Measurements from ENCODE around the gene MTG1. TPM values are rescaled to one million over a fixed set of nuclear protein-coding genes. Genes with fewer than 3 reads are reported as not detected.
A peak's percentile ranks its signal among the peaks of the same experiment; 100 is the strongest.

Gene MTG1
- total and polyA plus RNA-seq, 10 of the 15 experiments (the other 5 are each of a cell fraction or from before 2014, with no cell fraction given) = 6.2 to 104 (median 62.5) TPM

DNA sequence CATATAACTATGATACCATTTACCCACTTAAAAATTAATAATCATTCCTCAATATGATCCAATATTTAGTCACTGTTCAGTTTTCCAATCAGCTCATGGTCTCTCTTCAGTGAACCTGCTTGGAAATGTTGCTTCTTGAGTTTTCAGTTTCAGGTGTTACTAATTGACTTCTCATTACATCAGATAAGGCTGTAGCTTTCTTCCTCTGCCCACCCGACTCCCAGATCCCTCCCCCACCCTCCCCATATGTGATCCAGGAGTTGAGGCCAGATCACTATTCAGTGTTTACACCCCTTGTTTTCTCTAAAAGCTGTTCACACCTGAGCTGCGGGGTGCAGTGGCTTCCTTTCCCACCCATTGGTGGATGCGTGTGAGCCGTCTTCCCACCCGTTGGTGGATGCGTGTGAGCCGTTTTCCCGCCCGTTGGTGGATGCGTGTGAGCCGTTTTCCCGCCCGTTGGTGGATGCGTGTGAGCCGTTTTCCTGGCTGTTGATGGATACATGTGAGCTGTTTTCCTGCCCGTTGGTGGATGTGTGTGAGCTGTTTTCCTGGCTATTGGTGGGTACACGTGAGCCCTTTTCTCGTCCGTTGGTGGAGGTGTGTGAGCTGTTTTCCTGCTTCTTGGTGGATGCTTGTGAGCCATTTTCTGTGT, 3.2 kb upstream of the MTG1 start:
- peak in 1 of 2 experiments; percentile 10; a peak in 1 of 4 replicates for TF ChIP-seq IKZF2 (IDR thresholded peaks at IDR 0.05)
- TF ChIP-seq MTA2 (IDR thresholded peaks at IDR 0.05; ENCODE audit: low read depth) = 0 out of 2 replicates have a peak, but pooled peaks have one; percentile 14
- TF ChIP-seq EGR1 (IDR thresholded peaks at IDR 0.05; ENCODE audit: borderline replicate concordance in 1 of 2, low read depth in 2 of 2, low read length in 2 of 2) = no peak
- TF ChIP-seq IKZF1 (conservative IDR thresholded peaks at IDR 0.05) = no peak; the same call in 1 of the 2 replicates
- TF ChIP-seq, protein P1, sequence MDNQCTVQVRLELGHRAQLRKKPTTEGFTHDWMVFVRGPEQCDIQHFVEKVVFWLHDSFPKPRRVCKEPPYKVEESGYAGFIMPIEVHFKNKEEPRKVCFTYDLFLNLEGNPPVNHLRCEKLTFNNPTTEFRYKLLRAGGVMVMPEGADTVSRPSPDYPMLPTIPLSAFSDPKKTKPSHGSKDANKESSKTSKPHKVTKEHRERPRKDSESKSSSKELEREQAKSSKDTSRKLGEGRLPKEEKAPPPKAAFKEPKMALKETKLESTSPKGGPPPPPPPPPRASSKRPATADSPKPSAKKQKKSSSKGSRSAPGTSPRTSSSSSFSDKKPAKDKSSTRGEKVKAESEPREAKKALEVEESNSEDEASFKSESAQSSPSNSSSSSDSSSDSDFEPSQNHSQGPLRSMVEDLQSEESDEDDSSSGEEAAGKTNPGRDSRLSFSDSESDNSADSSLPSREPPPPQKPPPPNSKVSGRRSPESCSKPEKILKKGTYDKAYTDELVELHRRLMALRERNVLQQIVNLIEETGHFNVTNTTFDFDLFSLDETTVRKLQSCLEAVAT (IDR thresholded peaks at IDR 0.05) = peak; percentile 54; the same call in 1 of the 2 replicates
- peak; percentile 6; the same call in 1 of the 2 replicates for TF ChIP-seq MTA3 (IDR thresholded peaks at IDR 0.05; ENCODE audit: borderline replicate concordance, low read length)
- TF ChIP-seq NFIC (IDR thresholded peaks at IDR 0.05; ENCODE audit: low read depth, low read length) = no peak
- no peak for TF ChIP-seq SMARCA5 (IDR thresholded peaks at IDR 0.05)
- Histone ChIP-seq H3K36me3 (ENCODE audit: control insufficient read depth in 2 of 2, insufficient read depth in 2 of 2, low read length in 1 of 2) (no peaks in the 10 kb centered on the region), H3K4me2 (ENCODE audit: control insufficient read depth, insufficient read depth) (peak overlapping the region; percentile 96), H3K4me1 (ENCODE audit: control insufficient read depth, insufficient read depth, low read length) (peaks cover 40% of the 10 kb centered on the region), H3K27ac (ENCODE audit: control insufficient read depth, insufficient read depth) (peak overlapping the region; percentile 92), H3K4me3 (peak overlapping the region; percentile 78), H3K79me2 (ENCODE audit: control insufficient read depth, insufficient read depth, low read length) (peaks cover 20% of the 10 kb centered on the region), H3K9me3 (replicated peaks; ENCODE audit: control insufficient read depth, insufficient read depth, low read length) (no peaks in the 10 kb centered on the region), H3K27me3 (replicated peaks in 1 of 2; ENCODE audit: control insufficient read depth in 2 of 2, insufficient read depth in 2 of 2, low read length in 1 of 2) (no peaks in the 10 kb centered on the region), H2AFZ (ENCODE audit: control insufficient read depth, low read depth, low read length) (no peak overlapping the region), H3K9ac (ENCODE audit: control insufficient read depth, insufficient read depth, low read length) (peak overlapping the region; percentile 70; the same call in 1 of the 2 replicates), H4K20me1 (ENCODE audit: control insufficient read depth, insufficient read depth) (no peaks in the 10 kb centered on the region)
- ChIA-PET RAD21 (ENCODE audit: unreplicated experiment) (interaction anchor here (1.9 to 3.0 kb wide), 5 partner anchors 11 to 61 kb away, joined by 7 to 16 read pairs (median 11); partner anchors contain the start of genes ECHS1 and PAOX), POLR2A (interaction anchor here (0.6 to 4.5 kb wide), 10 partner anchors 10 to 819 kb away, joined by 3 to 31 read pairs (median 4); partner anchors contain the start of genes ECHS1 and PAOX), CTCF (interaction anchor here (0.8 to 1.9 kb wide), 5 partner anchors 48 to 116 kb away, joined by 3 to 6 read pairs (median 3); no protein-coding TSS in a partner anchor), SMC1A (ENCODE audit: uncharacterized antibody, unreplicated experiment) (interaction anchor here (1.0 to 4.5 kb wide), 9 partner anchors 11 to 115 kb away, joined by 3 to 21 read pairs (median 4); partner anchors contain the start of genes ECHS1 and FUOM)
- in situ Hi-C loops (cut with MboI) (no loop called here), intact Hi-C loops (cut with micrococcal nuclease; ENCODE audit: unreplicated experiment) (loop anchor here (5.0 kb wide), 2 partner anchors 63 to 83 kb away; partner anchors contain the start of genes TUBGCP2 and ZNF511)
- no TSS peak for BruUV-seq (replicated peaks)
- FAIRE-seq (no peak), DNase-seq (ENCODE audit: low read depth, low spot score) (no peak), ATAC-seq (no peak)
- 66% methylated on average over 19 of the region's 19 CpGs for WGBS (ENCODE audit: insufficient coverage, insufficient replicate concordance, low lambda C conversion rate, missing lambda C conversion rate)
